HG03097 (cell line): ENCODE results near the gene MAN1A1.
"Not testable (repeated sequence)": the region's sequence is repeated elsewhere in the genome, so short reads cannot be mapped to it uniquely, and the experiment has no call there.

Experiments
- ATAC-seq: cut with Tn5 transposase; IDR thresholded peaks from one replicate; pipeline ENCODE4 v1.9.1; 2021; ENCODE audit not compliant: unreplicated experiment, low FRiP score

MAN1A1 gene

GRCh38 chr6:119349361-119350201, at the start of gene MAN1A1:
Gene MAN1A1, minus strand, starts transcription at chr6:119349761. Its CDS starts 696 bp downstream, at chr6:119349065.
- peak; percentile 79 for ATAC-seq

DNA sequence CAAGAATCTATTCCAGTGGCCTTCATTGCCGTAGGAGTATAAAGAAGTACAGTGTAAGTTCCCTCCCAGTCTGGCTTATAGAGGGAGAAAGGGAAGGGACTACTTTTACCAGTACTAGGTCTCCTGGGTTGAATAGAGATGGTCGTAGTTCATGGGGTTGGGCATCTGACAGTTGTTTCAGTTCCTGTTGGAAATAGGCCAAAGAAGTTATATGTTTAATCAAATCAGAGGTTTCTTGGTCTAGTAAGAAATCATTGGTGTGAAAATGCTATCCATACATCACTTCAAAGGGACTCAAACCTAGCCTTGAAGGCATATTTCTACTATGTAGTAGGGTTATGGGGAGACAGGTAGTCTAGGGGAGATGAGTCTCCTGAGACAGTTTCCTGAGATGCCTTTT, 45.6 kb upstream of the MAN1A1 start:
- no peak for ATAC-seq

DNA sequence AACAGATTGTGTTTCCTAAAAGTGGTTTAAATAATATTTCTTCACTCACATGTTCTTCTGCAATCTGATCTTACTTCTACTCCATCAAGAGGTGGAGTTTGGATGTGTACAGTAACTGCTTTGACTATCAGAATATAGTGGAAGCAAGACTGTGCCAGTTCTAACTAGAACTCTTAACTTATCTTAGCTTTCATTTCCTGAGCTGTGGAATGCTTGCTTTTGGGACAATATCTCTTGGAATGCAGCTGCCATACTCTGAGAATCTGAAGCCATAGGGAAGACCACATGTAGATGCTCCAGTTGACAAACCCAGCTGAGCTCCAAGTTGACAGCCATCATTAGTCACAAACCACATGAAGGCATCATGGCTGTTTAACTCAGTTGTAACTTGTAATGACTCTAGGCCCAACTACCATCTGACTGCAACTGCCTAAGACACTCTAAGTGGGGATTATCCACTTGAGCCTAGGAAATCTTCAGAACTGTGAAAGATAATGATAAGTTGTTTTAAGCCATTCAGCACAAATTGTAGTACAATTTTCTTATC, 40.8 kb upstream of the MAN1A1 start:
- ATAC-seq, result no peak

DNA sequence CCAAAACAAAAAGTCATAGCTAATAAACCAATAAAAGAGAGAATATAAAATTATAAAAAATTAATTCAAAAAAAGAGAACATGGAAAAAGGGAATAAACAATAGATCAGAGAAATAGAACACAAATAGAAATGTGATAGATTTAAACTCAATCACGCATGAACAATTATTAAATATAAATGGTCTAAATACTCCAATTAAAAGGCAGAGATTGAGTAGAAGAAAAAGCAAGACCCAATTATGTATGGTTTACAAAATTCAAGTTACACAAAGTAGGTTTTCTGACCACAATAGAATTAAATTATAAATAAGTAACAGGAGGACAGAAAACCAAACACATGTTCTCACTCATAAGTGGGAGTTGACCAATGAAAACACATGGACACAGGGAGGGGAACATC, 36.4 kb upstream of the MAN1A1 start:
- no peak for ATAC-seq

GRCh38 chr6:119384444-119384843, 34.9 kb upstream of the MAN1A1 start:
- ATAC-seq, result no peak

DNA sequence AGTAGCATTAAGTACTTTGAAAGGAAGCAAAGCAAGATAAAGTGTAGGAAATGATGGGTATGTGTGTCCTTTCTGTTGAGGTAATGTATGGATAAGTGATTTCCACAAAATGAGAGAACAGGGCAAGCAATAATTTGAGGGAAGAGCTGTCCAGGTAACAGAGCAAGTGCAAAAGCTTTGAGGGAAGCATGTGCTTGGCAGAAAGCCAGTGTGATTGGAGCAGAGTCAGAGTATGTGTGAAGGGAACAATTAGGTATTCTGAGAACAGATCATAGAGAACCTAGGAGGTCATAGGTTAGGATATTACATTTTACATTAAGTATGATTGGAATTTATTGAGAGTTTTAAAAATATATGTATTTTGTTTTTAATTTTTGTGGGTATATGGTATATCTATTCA, 30.2 kb upstream of the MAN1A1 start:
- ATAC-seq, result no peak

GRCh38 chr6:119377043-119377442, 27.5 kb upstream of the MAN1A1 start:
- not testable (repeated sequence) for ATAC-seq

DNA sequence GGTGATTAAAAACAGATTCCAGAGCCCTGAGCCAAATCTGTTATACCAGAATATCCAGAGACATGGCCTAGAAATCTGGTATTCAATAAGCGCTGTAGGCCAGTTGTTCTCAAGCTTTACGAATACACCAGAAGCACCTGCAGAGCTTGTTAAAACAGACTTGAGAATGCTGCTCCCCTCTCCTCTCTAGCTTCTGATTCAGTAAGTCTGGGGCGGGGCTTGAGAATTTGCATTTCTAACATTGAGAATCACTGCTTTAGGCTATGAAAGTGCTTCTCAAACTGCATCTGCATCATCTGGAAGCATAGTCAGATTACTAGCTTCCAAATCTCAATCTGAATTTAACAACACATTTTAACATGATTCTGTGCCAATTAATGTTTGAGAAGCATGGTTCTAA, 20.5 kb upstream of the MAN1A1 start:
- no peak for ATAC-seq

DNA sequence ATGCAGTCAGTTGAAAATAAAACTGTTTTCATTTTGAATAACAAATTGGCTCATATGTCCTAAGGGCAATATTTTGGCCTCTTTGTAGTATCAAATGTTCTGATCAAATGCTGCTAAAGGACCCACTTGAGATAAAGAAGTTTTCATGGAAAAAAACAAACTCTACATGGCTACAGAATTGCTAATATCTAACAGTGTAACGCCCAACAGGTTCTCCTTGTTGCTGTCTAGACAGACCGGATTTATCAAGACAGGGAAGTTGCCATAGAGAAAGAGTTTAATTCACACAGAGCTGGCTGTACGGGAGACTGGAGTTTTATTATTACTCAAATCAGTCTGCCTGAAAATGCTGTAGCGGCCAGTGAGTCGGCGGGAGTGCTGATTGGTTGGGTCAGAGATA, 19.4 kb upstream of the MAN1A1 start:
- ATAC-seq, result no peak

- no peak for ATAC-seq
These were observed 11.6 kb upstream of the MAN1A1 start for GRCh38 chr6:119361209-119361608.

- ATAC-seq, result no peak
These were observed 10.8 kb upstream of the MAN1A1 start for GRCh38 chr6:119360262-119360915.

GRCh38 chr6:119355890-119356289, 6.3 kb upstream of the MAN1A1 start:
- no peak for ATAC-seq

DNA sequence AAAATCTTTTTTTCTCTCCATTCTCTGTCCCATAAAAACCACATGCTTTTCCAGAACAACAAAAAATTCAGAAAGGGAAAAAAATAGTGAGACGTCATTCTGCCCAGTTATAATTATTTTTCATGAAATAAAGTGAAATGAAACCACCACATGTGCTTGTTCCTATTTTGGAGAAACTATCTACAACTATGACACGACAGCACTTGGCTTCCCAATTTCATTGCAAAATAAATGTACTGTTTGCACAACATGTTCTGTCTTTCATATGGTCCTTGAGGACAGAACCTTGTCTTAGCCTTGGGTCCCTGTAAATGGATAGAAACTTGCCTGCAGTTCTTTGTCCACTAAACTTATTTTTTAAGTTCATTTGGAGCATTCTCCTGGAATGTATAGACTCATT, 5.6 kb upstream of the MAN1A1 start:
- no peak for ATAC-seq

DNA sequence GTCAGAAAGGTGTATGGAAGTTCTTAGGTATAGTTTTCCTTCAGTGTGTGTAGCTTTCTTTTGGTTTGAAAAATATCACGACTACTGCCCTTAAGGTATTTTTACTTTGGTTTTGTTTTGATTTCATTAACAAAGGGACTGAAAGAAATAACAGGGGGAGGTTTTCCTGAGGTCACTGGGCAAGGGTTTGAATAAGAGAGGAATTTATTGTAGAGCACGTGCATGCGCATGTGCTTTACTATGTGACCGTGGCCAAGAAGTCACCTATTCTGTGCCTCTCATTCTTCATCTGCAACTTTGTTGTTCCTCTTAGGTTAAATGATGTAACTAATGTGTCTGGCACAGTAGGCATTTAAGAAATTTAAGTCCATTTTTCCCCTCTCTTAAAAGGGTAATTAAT, 4.1 kb upstream of the MAN1A1 start:
- ATAC-seq, result no peak

- ATAC-seq, result no peak
These were observed 2.4 kb upstream of the MAN1A1 start for GRCh38 chr6:119352001-119352400.

GRCh38 chr6:119350952-119351372, 1.4 kb upstream of the MAN1A1 start:
- no peak for ATAC-seq

DNA sequence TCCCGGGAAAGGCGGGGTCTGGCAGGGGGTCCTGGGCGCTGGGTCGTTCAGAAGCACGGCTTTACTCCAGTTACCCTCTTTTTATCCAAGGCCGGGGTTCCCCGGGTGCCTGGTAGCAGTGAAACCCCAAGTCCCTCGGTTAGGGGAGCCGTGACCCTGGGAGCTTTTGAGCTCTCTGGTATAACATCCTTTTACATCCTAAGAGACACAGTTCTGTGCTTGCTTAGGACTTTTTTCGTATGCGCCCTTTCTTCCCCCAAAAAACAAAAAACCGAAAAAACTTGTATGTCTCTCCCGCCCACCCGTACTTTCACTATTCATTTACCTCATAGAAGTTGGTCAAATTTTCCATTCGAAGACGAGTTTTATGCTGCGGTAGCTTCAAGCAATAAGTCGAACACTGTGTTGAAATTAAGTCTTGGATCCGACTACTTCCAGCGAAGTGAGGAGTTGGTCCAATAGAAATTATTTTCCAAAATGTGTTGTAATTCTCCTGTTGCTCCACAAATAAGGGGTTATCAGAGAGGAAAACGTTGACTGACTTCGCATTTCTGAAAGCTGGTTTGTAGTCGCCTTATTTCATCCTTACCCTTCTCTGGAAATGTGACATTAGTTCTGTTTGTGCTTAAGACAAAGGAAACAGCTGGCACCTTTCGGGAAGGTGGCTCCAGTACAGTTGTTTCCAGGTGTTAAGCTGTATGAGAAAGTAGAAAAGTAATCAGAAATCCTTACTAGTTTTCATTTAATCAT, 816 bp upstream of the MAN1A1 start:
- peak; percentile 3 for ATAC-seq

DNA sequence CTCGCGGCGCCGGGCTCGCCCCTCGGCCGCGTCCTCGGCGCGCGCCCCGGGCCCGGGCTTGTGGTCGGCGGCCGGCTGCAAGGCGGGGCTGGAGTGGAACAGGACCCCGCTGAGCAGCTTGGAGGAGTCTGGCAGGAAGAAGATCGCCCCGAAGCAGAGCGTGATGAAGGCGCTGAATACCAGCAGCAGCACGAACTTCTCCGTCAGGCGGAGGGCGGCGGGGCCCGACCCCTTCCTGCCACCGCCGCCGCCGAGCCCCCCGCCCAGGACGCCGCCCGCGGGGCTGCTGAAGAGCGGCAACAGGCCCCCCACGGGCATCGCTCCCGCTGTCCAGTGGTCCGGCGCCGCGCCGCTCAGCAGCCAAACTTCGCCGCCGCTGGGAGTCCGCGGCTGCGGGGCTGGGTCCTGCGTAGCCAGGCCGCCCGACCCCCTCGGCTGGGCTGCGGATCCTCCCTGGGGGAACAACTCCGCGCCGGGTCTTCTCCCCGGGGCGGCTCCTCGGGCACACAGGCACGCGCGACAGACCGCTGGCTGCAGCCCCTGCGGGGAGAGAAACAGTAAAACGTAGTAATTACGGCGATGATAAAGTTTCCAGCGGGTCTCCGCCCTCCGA, 707 bp downstream of the MAN1A1 start:
- peak; percentile 3 for ATAC-seq

GRCh38 chr6:119348096-119348747, 1.3 kb downstream of the MAN1A1 start:
- ATAC-seq, result no peak

- ATAC-seq, result peak; percentile 26
These were observed 2.0 kb downstream of the MAN1A1 start for GRCh38 chr6:119347466-119348095.
